ENCODE data around the gene DPYD.

The DPYD gene

DNA sequence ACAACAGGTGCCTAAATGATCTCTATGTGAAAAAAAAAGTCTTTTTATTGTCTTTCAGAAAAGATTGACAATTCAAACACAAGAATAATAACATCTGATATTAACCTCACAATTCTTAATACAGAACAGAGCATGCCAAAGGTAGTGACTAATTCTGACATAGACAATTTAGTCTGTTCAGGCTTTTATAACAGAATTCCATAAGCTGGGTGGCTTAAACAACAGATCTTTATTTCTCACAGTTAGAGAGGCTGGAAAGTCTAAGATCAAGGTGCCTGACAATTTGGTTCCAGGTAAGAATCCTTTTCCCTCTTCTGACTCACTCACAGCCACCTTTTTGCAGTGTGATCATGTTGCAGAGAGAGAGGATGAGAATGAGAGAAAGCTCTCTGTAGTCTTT lies 27.0 kb downstream of the DPYD start:
- H3K4me2 ChIP-seq (ENCODE audit: low read depth, low read length), result no peak overlapping the region
- no peak for DNase-seq
- no peaks in the 10 kb centered on the region for H3K4me1 ChIP-seq (ENCODE audit: low read length)
- peaks cover 26% of the 10 kb centered on the region for H3K79me2 ChIP-seq (ENCODE audit: low read length)
- no peaks in the 10 kb centered on the region for H3K36me3 ChIP-seq (replicated peaks; ENCODE audit: insufficient read depth, low read length)
- no peaks in the 10 kb centered on the region for H3K9me2 ChIP-seq (replicated peaks; ENCODE audit: insufficient read depth, low read length)
- no peaks in the 10 kb centered on the region for H4K20me1 ChIP-seq (ENCODE audit: insufficient read depth, low read length)
- no peak overlapping the region for H3K4me3 ChIP-seq (ENCODE audit: low read length)
- no peak overlapping the region for H2AFZ ChIP-seq (ENCODE audit: low read length)
- no peak overlapping the region for H3K9ac ChIP-seq (ENCODE audit: low read length)
- no peaks in the 10 kb centered on the region for H3K27me3 ChIP-seq (replicated peaks; ENCODE audit: insufficient read depth, low read length)
- no peaks in the 10 kb centered on the region for H3K9me3 ChIP-seq (replicated peaks; ENCODE audit: insufficient read depth, low read length)
- H3K27ac ChIP-seq (ENCODE audit: low read length), result no peak overlapping the region
- TF ChIP-seq EZH2phosphoT487 (IDR thresholded peaks at IDR 0.05; ENCODE audit: low read length), result no peak
- TF ChIP-seq EZH2 (optimal IDR thresholded peaks at IDR 0.05; ENCODE audit: low read depth, low read length), result no peak
- TF ChIP-seq, protein P1, sequence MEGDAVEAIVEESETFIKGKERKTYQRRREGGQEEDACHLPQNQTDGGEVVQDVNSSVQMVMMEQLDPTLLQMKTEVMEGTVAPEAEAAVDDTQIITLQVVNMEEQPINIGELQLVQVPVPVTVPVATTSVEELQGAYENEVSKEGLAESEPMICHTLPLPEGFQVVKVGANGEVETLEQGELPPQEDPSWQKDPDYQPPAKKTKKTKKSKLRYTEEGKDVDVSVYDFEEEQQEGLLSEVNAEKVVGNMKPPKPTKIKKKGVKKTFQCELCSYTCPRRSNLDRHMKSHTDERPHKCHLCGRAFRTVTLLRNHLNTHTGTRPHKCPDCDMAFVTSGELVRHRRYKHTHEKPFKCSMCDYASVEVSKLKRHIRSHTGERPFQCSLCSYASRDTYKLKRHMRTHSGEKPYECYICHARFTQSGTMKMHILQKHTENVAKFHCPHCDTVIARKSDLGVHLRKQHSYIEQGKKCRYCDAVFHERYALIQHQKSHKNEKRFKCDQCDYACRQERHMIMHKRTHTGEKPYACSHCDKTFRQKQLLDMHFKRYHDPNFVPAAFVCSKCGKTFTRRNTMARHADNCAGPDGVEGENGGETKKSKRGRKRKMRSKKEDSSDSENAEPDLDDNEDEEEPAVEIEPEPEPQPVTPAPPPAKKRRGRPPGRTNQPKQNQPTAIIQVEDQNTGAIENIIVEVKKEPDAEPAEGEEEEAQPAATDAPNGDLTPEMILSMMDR (IDR thresholded peaks at IDR 0.05; ENCODE audit: low read length), result no peak
- H3F3A ChIP-seq (ENCODE audit: insufficient read depth, low read length), result no peaks in the 10 kb centered on the region

GRCh38 chr1:97886199-97886598 lies 34.6 kb downstream of the DPYD start:
- Histone ChIP-seq H3K9ac (ENCODE audit: low read length) (no peak overlapping the region), H3F3A (ENCODE audit: insufficient read depth, low read length) (no peaks in the 10 kb centered on the region), H2AFZ (ENCODE audit: low read length) (no peak overlapping the region), H3K9me2 (replicated peaks; ENCODE audit: insufficient read depth, low read length) (no peaks in the 10 kb centered on the region), H4K20me1 (ENCODE audit: insufficient read depth, low read length) (no peaks in the 10 kb centered on the region), H3K4me3 (ENCODE audit: low read length) (no peak overlapping the region), H3K79me2 (ENCODE audit: low read length) (peaks cover 24% of the 10 kb centered on the region), H3K4me2 (ENCODE audit: low read depth, low read length) (no peak overlapping the region), H3K4me1 (ENCODE audit: low read length) (no peaks in the 10 kb centered on the region), H3K36me3 (replicated peaks; ENCODE audit: insufficient read depth, low read length) (no peaks in the 10 kb centered on the region), H3K9me3 (replicated peaks; ENCODE audit: insufficient read depth, low read length) (no peaks in the 10 kb centered on the region), H3K27me3 (replicated peaks; ENCODE audit: insufficient read depth, low read length) (no peaks in the 10 kb centered on the region), H3K27ac (ENCODE audit: low read length) (no peak overlapping the region)
- no peak for DNase-seq
- TF ChIP-seq EZH2 (optimal IDR thresholded peaks at IDR 0.05; ENCODE audit: low read depth, low read length), result no peak
- TF ChIP-seq EZH2phosphoT487 (IDR thresholded peaks at IDR 0.05; ENCODE audit: low read length), result no peak
- TF ChIP-seq, protein P1 (IDR thresholded peaks at IDR 0.05; ENCODE audit: low read length), result no peak

GRCh38 chr1:97883823-97884222 lies 37.0 kb downstream of the DPYD start:
- H3K4me1 ChIP-seq (ENCODE audit: low read length), result no peaks in the 10 kb centered on the region
- no peak overlapping the region for H3K9ac ChIP-seq (ENCODE audit: low read length)
- no peaks in the 10 kb centered on the region for H3K9me2 ChIP-seq (replicated peaks; ENCODE audit: insufficient read depth, low read length)
- H2AFZ ChIP-seq (ENCODE audit: low read length), result no peak overlapping the region
- no peak overlapping the region for H3K27ac ChIP-seq (ENCODE audit: low read length)
- no peaks in the 10 kb centered on the region for H3K36me3 ChIP-seq (replicated peaks; ENCODE audit: insufficient read depth, low read length)
- H3F3A ChIP-seq (ENCODE audit: insufficient read depth, low read length), result no peaks in the 10 kb centered on the region
- H3K27me3 ChIP-seq (replicated peaks; ENCODE audit: insufficient read depth, low read length), result no peaks in the 10 kb centered on the region
- H4K20me1 ChIP-seq (ENCODE audit: insufficient read depth, low read length), result no peaks in the 10 kb centered on the region
- no peak for DNase-seq
- H3K4me2 ChIP-seq (ENCODE audit: low read depth, low read length), result no peak overlapping the region
- peaks cover 14% of the 10 kb centered on the region for H3K79me2 ChIP-seq (ENCODE audit: low read length)
- H3K9me3 ChIP-seq (replicated peaks; ENCODE audit: insufficient read depth, low read length), result no peaks in the 10 kb centered on the region
- no peak overlapping the region for H3K4me3 ChIP-seq (ENCODE audit: low read length)
- TF ChIP-seq EZH2 (optimal IDR thresholded peaks at IDR 0.05; ENCODE audit: low read depth, low read length), result no peak
- TF ChIP-seq, protein P1 (IDR thresholded peaks at IDR 0.05; ENCODE audit: low read length), result no peak
